Measurements from ENCODE around the gene SLITRK1.

GRCh38 chr13:83881140-83881684 lies 1.1 kb downstream of the SLITRK1 start:
- TF ChIP-seq CTCF (IDR thresholded peaks at IDR 0.05; ENCODE audit: extremely low read depth in 1 of 2, insufficient read depth in 1 of 2, low read depth in 1 of 2, low read length in 2 of 2): no peak
- TF ChIP-seq MAX (IDR thresholded peaks at IDR 0.05; ENCODE audit: insufficient read depth, insufficient read length): no peak
- TF ChIP-seq POLR2A (IDR thresholded peaks at IDR 0.05; ENCODE audit: low read depth, low read length): no peak
- TF ChIP-seq POLR2AphosphoS5 (IDR thresholded peaks at IDR 0.05; ENCODE audit: insufficient read depth, low read depth, low read length): no peak
- no peak for TF ChIP-seq EZH2 (IDR thresholded peaks at IDR 0.05; ENCODE audit: borderline replicate concordance, low read depth, low read length, severe bottlenecking)
- no peak for TF ChIP-seq JUN (IDR thresholded peaks at IDR 0.05; ENCODE audit: borderline replicate concordance, insufficient read depth, insufficient read length, low read depth)
- no peak for TF ChIP-seq MYC (IDR thresholded peaks at IDR 0.05; ENCODE audit: low read depth, low read length)
- TF ChIP-seq GATA2 (IDR thresholded peaks at IDR 0.05; ENCODE audit: insufficient read depth, insufficient read length, low read depth, low read length): no peak

All from endothelial cell of umbilical vein (primary cell).